BJ (cell line): ENCODE results near the gene TMPO. TPM values are rescaled to one million over a fixed set of nuclear protein-coding genes. Genes with fewer than 3 reads are reported as not detected.
"Not testable (repeated sequence)": the region's sequence is repeated elsewhere in the genome, so short reads cannot be mapped to it uniquely, and the experiment has no call there.

Source experiments
- CTCF ChIA-PET: fragments of 350-600 bp; formaldehyde crosslinking; extraction: SDS; loops from one replicate; lab custom pipeline; 2021; ENCODE audit warnings: antibody characterized with exemption, inconsistent platforms; lab: Yijun Ruan, JAX
- POLR2A ChIA-PET: fragments of 300-600 bp; sonication (Branson Sonifier 250); formaldehyde crosslinking; extraction: SDS; loops from one replicate; lab custom pipeline; 2021; ENCODE audit warnings: antibody characterized with exemption; lab: Charles Lee
- DNase-seq: peaks from one replicate; pipeline ENCODE4 v3.0.0-alpha.2; 2011; ENCODE audit warnings: low read depth
- H3K27me3 ChIP-seq: 2 replicates; pipeline ENCODE4 v1.6.0; 2011; ENCODE audit warnings: low read length; ENCODE audit not compliant: control insufficient read depth, insufficient read depth
- H3K36me3 ChIP-seq: 2 replicates; pipeline ENCODE4 v1.5.1; 2011; ENCODE audit warnings: low read length; ENCODE audit not compliant: control insufficient read depth, insufficient read depth
- H3K4me3 ChIP-seq: 2 replicates; pipeline ENCODE4 v1.5.1; 2011; ENCODE audit warnings: low read depth, mild to moderate bottlenecking, control low read depth, low read length
- CTCF ChIP-seq: IDR thresholded peaks from 2 replicates; pipeline ENCODE4 v1.5.1; 2011; ENCODE audit warnings: low read depth, mild to moderate bottlenecking, control low read depth, inconsistent platforms, low read length, moderate library complexity; ENCODE audit not compliant: insufficient read depth
- polyA plus RNA-seq: library from polyadenylated mRNA; depleted of rRNA; stranded (reverse); fragments of >200 nt; gene quantifications from 2 replicates; pipeline ENCODE4 v1.2.3, GENCODE V29; 2011

Gene TMPO
- polyA plus RNA-seq, 1 experiment, result 22.7 TPM

GRCh38 chr12:98574110-98574509, 58.7 kb downstream of the TMPO start:
- Histone ChIP-seq H3K36me3 (no peaks in the 10 kb centered on the region), H3K4me3 (no peak overlapping the region), H3K27me3 (no peaks in the 10 kb centered on the region)
- DNase-seq, result no peak
- ChIA-PET CTCF (no interaction called here), POLR2A (no interaction called here)
- TF ChIP-seq CTCF, result no peak

GRCh38 chr12:98575013-98575412, 59.6 kb downstream of the TMPO start:
- ChIA-PET CTCF (interaction anchor here (0.9 to 1.1 kb wide), 2 partner anchors 8 to 10 kb away, joined by 3 read pairs; no protein-coding TSS in a partner anchor), POLR2A (no interaction called here)
- TF ChIP-seq CTCF, result no peak
- DNase-seq, result no peak
- H3K36me3 ChIP-seq, result no peaks in the 10 kb centered on the region
- no peaks in the 10 kb centered on the region for H3K27me3 ChIP-seq
- H3K4me3 ChIP-seq, result no peak overlapping the region

- CTCF ChIA-PET, result interaction anchor here (0.7 to 1.3 kb wide), 2 partner anchors 10 to 14 kb away, joined by 3 read pairs; no protein-coding TSS in a partner anchor
- POLR2A ChIA-PET, result not testable (repeated sequence)
Observed at GRCh38 chr12:98576795-98577194, 61.4 kb downstream of the TMPO start.

GRCh38 chr12:98578392-98578791, 63.0 kb downstream of the TMPO start:
- no peak for DNase-seq
- no peak overlapping the region for H3K4me3 ChIP-seq
- no peaks in the 10 kb centered on the region for H3K36me3 ChIP-seq
- POLR2A ChIA-PET, result no interaction called here
- H3K27me3 ChIP-seq, result no peaks in the 10 kb centered on the region
- TF ChIP-seq CTCF, result no peak
- CTCF ChIA-PET, result interaction anchor here (1.3 kb wide), 1 partner anchor 11 kb away, joined by 5 read pairs; no protein-coding TSS in a partner anchor

More at GRCh38 chr12:98576795-98577194, 61.4 kb downstream of the TMPO start:
- not testable (repeated sequence) for DNase-seq, H3K4me3 ChIP-seq, H3K27me3 ChIP-seq, H3K36me3 ChIP-seq

- CTCF ChIA-PET, result interaction anchor here (1.3 kb wide), 1 partner anchor 12 kb away, joined by 5 read pairs; no protein-coding TSS in a partner anchor
- no peak for TF ChIP-seq CTCF
- H3K36me3 ChIP-seq, result no peaks in the 10 kb centered on the region
- DNase-seq, result no peak
- no peaks in the 10 kb centered on the region for H3K27me3 ChIP-seq
- POLR2A ChIA-PET, result no interaction called here
- H3K4me3 ChIP-seq, result no peak overlapping the region
Observed at GRCh38 chr12:98578821-98579220, 63.4 kb downstream of the TMPO start.

GRCh38 chr12:98579347-98579746, 64.0 kb downstream of the TMPO start:
- DNase-seq, result no peak
- ChIA-PET POLR2A (no interaction called here), CTCF (interaction anchor here (1.3 kb wide), 1 partner anchor 12 kb away, joined by 5 read pairs; no protein-coding TSS in a partner anchor)
- Histone ChIP-seq H3K27me3 (no peaks in the 10 kb centered on the region), H3K36me3 (no peaks in the 10 kb centered on the region), H3K4me3 (no peak overlapping the region)
- no peak for TF ChIP-seq CTCF
